GM12865 (cell line): ENCODE data around the gene CLEC3B.
A peak's percentile ranks its signal among the peaks of the same experiment; 100 is the strongest.
"Not testable (repeated sequence)": the region's sequence is repeated elsewhere in the genome, so short reads cannot be mapped to it uniquely, and the experiment has no call there.

Experiments used
- DNase-seq: peaks from one replicate; pipeline ENCODE4 v3.0.0; 2010; ENCODE audit warnings: low read depth
- H3K4me3 ChIP-seq: 2 replicates; pipeline ENCODE4 v1.5.1; 2011; ENCODE audit warnings: mild to moderate bottlenecking, low read depth, low read length, control low read depth
- TF ChIP-seq, protein P1 (sequence below): IDR thresholded peaks from 2 replicates; pipeline ENCODE4 v1.5.1; 2011; ENCODE audit warnings: low read length, control low read depth, low read depth, inconsistent platforms; ENCODE audit not compliant: insufficient read depth; ENCODE audit errors: missing control alignments

Gene CLEC3B, protein sequence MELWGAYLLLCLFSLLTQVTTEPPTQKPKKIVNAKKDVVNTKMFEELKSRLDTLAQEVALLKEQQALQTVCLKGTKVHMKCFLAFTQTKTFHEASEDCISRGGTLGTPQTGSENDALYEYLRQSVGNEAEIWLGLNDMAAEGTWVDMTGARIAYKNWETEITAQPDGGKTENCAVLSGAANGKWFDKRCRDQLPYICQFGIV

DNA sequence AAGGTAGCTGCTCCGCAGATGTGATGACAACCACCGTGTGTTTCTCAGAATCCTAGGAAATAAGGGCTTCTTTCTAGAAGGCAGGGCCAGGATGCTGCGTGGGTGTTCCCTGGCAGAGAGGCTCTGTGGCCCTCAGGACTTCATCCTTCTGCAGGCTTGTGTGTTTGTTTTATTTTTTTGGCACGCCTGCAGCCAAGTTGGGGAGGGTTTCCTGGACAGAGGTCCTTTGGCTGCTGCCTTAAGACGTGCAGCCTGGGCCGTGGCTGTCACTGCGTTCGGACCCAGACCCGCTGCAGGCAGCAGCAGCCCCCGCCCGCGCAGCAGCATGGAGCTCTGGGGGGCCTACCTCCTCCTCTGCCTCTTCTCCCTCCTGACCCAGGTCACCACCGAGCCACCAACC lies at the start of gene CLEC3B:
TSS of gene CLEC3B (plus strand) at position 266 of the 400 bp plus-strand sequence. CDS start at position 326, 60 bp downstream.
- no peak within 1 kb of the TSS for H3K4me3 ChIP-seq
- DNase-seq, result no peak
- TF ChIP-seq, protein P1, sequence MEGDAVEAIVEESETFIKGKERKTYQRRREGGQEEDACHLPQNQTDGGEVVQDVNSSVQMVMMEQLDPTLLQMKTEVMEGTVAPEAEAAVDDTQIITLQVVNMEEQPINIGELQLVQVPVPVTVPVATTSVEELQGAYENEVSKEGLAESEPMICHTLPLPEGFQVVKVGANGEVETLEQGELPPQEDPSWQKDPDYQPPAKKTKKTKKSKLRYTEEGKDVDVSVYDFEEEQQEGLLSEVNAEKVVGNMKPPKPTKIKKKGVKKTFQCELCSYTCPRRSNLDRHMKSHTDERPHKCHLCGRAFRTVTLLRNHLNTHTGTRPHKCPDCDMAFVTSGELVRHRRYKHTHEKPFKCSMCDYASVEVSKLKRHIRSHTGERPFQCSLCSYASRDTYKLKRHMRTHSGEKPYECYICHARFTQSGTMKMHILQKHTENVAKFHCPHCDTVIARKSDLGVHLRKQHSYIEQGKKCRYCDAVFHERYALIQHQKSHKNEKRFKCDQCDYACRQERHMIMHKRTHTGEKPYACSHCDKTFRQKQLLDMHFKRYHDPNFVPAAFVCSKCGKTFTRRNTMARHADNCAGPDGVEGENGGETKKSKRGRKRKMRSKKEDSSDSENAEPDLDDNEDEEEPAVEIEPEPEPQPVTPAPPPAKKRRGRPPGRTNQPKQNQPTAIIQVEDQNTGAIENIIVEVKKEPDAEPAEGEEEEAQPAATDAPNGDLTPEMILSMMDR, result no peak

DNA sequence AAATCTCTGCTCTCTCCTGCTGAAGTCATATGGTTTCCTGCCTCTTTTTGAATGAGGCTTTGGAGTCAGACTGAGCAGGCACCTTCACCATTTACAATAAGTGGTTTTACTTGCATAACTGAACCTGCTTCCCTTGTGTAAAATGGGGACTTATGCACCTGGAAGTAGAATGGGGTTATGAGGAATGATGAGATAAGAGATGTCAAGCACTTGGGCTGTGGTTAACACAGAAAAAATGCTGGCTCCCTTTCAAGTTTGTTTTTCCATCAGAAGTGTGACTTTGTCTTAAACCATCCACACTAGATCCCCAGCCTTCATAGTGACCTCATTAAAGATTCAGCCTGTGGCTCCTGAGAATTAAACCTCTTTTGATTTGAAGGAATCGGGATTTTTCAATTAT lies 44.9 kb upstream of the CLEC3B start:
- TF ChIP-seq, protein P1, result no peak
- no peak for DNase-seq
- no peak overlapping the region for H3K4me3 ChIP-seq

DNA sequence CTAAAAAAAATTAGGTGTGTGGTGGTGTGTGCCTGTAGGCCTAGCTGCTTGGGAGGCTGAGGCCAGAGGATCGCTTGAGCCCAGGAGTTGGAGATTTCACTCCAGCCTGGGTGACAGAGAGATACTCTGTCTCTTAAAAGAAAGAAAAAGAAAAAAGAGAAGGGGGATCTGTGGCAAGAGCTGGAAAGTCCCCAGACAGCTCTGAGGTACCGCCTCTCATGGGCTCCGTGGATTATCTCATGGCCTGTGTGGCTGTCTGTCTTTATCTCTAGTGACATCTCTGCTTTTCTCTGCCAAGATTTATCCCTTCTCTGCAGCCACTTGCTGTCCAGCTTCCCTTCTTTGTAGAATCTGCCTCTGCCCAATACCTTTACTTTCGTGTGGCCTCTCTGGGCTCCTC lies 44.4 kb upstream of the CLEC3B start:
- H3K4me3 ChIP-seq, result no peak overlapping the region
- TF ChIP-seq, protein P1, result no peak
- DNase-seq, result peak; percentile 28

DNA sequence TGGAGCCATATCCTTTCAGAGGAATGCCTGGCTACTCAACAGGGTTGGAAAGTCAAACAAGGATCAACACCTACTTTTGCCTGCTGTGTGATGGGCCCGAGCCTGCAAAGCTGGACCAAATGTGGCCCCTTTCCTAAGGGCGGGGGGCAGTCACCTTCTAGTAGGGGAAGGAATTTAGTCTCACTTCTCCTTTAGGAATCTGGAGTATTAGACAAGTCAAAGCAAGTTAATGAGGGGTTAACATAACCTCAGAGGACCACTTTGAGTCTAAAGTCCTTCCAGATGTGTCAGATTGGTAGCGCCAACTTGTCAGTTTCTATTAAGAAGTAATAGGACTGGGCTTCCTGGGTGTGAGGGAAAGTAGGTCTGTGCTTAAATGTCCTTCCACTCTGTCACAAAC lies 43.3 kb upstream of the CLEC3B start:
- TF ChIP-seq, protein P1, result no peak
- no peak overlapping the region for H3K4me3 ChIP-seq
- DNase-seq, result no peak

DNA sequence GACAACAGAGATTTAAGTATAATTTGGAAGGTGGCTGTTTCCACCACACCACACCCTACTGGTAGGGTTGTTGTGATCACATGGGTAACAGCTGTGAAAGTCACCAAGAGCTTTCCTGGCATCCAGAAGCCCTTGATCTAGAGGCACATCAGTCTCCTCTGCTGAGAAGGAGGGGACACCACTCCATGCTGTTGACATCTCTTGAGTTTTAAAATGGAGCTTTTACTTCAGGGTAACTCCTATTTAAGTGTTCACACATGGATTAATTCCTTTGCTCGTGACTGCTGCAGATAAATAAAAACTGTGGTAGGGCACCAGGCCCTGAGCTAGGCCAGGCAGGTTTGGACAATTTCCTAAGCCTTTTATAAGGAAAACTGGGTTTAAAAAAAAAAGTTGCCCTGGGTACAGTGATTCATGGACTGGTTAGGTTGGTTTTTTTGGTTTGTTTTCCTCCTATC lies 42.6 kb upstream of the CLEC3B start:
- TF ChIP-seq, protein P1, result no peak
- no peak for DNase-seq
- H3K4me3 ChIP-seq, result no peak overlapping the region

DNA sequence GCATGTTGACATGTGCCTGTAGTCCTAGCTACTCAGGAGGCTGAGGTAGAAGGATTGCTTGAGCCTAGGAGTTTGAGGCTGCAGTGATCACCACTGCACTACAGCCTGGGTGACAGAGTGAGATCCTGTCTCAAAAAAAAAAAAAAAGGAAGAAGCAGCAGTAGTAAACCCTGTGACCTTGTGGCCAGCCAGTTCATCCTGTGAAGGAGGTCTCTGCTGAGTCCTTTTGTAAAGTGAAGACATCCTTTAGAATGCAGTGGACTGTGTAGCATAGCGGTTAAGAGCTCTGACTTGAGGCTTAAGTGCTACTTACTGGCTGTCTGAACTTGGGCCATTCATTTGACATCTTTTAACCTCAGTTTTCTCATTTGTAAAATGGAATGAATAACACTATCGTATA lies 41.8 kb upstream of the CLEC3B start:
- TF ChIP-seq, protein P1, result no peak
- no peak overlapping the region for H3K4me3 ChIP-seq
- DNase-seq, result peak; percentile 32

DNA sequence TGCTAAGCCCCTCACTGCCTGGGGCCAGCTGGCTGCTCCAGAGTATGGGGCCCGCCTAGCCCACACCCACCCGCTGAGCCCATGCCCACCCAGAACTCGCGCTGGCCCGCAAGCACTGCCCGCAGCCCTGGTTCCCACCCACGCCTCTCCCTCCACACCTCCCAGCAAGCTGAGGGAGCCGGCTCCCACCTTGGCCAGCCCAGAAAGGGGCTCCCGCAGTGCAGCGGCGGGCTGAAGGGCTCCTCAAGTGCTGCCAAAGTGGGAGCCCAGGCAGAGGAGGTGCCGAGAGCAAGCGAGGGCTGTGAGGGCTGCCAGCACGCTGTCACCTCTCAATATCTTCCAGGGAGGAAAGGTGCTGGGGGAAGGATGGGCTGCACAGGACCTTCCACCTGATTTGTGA lies 39.8 kb upstream of the CLEC3B start:
- H3K4me3 ChIP-seq, DNase-seq: not testable (repeated sequence)
